Adipocyte (in vitro differentiated cells): ENCODE measurements around the gene HBE1.
A peak's percentile ranks its signal among the peaks of the same experiment; 100 is the strongest.
"Not testable (repeated sequence)": the region's sequence is repeated elsewhere in the genome, so short reads cannot be mapped to it uniquely, and the experiment has no call there.

Experiments
- DNase-seq: peaks from one replicate; pipeline ENCODE4 v3.0.0-alpha.2; 2015; ENCODE audit warnings: low read depth
- H3K27me3 ChIP-seq: replicated peaks from 2 replicates; pipeline ENCODE4 v1.7.0; 2013; ENCODE audit warnings: mild to moderate bottlenecking, low read length, moderate library complexity; ENCODE audit not compliant: control insufficient read depth, insufficient read depth
- H3K36me3 ChIP-seq: 2 replicates; pipeline ENCODE4 v1.7.0; 2013; ENCODE audit warnings: low read length, mild to moderate bottlenecking, moderate library complexity; ENCODE audit not compliant: control insufficient read depth, insufficient read depth, severe bottlenecking
- H3K4me1 ChIP-seq: 2 replicates; pipeline ENCODE4 v1.7.0; 2013; ENCODE audit warnings: mild to moderate bottlenecking, low read length, moderate library complexity; ENCODE audit not compliant: control insufficient read depth, insufficient read depth
- H3K4me3 ChIP-seq: 2 replicates; pipeline ENCODE4 v1.7.0; 2013; ENCODE audit warnings: mild to moderate bottlenecking, low read length, moderate library complexity
- H3K9ac ChIP-seq: 2 replicates; pipeline ENCODE4 v1.7.0; 2013; ENCODE audit warnings: mild to moderate bottlenecking, low read length, moderate library complexity
- H3K9me3 ChIP-seq: 2 replicates; pipeline ENCODE4 v1.7.0; 2013; ENCODE audit warnings: mild to moderate bottlenecking, low read length, moderate library complexity; ENCODE audit not compliant: control insufficient read depth

Gene HBE1

DNA sequence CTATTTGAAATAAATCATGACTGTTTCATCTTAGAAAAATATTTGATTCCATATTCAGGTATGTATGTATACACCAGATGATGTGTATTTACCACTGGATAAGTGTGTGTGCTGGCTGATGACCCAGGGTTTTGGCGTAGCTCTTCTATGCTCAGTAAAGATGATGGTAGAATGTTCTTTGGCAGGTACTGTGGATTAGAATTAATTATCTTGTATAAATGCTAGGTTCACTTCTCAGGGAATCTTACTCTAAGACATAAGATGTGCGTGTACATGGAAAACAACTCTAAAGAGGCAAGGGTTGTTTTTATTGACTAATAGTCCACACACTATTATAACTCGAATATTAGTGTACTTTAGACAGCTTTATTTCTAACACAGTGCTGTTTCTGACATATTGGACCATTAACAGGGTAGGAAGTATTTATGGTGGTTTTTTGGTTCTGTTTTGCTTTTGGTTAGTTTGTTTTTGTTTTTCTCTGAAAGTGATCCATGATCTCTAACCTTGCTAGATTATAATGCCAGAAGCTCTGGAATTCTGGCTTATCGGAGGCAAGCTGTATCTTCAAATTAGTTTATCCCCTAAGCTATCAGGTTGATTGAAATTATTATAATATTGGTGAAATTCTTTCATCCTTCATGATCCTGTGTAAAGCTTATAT, 19.1 kb downstream of the HBE1 start:
- Histone ChIP-seq H3K4me3 (no peak overlapping the region), H3K27me3 (peaks cover 13% of the 10 kb centered on the region), H3K9ac (no peak overlapping the region), H3K4me1 (peaks cover 8% of the 10 kb centered on the region), H3K36me3 (no peaks in the 10 kb centered on the region), H3K9me3 (no peaks in the 10 kb centered on the region)
- no peak for DNase-seq

DNA sequence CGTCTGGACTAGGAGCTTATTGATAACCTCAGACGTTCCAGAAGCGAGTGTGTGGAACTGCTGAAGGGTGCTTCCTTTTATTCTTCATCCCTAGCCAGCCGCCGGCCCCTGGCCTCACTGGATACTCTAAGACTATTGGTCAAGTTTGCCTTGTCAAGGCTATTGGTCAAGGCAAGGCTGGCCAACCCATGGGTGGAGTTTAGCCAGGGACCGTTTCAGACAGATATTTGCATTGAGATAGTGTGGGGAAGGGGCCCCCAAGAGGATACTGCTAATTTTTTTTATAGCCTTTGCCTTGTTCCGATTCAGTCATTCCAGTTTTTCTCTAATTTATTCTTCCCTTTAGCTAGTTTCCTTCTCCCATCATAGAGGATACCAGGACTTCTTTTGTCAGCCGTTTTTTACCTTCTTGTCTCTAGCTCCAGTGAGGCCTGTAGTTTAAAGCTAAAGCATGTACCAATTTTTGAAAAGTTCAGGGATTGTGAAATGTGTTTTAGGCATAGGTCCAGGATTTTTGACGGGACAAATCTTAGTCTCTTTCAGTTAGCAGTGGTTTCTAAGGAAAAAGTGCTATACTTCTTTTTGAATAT, 19.8 kb downstream of the HBE1 start, which contains the start of gene HBG1:
HBG1 (minus strand) TSS at position 51 of the 590 bp plus-strand sequence. CDS start 53 bp downstream, outside the sequence.
- not testable (repeated sequence) for H3K4me3 ChIP-seq, H3K9ac ChIP-seq, H3K4me1 ChIP-seq, H3K9me3 ChIP-seq, H3K36me3 ChIP-seq
- DNase-seq, result peak; percentile 72
- peaks cover 13% of the 10 kb centered on the region for H3K27me3 ChIP-seq

DNA sequence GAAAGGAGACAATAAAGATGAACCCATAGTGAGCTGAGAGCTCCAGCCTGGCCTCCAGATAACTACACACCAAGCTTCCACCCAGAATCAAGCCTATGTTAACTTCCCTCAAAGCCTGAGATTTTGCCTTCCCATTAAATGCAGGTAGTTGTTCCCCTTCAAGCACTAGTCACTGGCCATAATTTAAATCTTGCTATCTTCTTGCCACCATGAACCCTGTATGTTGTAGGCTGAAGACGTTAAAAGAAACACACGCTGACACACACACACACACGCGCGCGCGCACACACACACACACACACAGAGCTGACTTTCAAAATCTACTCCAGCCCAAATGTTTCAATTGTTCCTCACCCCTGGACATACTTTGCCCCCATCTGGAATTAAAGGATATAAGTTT, 21.2 kb downstream of the HBE1 start:
- H3K9me3 ChIP-seq, H3K4me3 ChIP-seq, DNase-seq, H3K9ac ChIP-seq, H3K36me3 ChIP-seq, H3K4me1 ChIP-seq: not testable (repeated sequence)
- H3K27me3 ChIP-seq, result peaks cover 18% of the 10 kb centered on the region

DNA sequence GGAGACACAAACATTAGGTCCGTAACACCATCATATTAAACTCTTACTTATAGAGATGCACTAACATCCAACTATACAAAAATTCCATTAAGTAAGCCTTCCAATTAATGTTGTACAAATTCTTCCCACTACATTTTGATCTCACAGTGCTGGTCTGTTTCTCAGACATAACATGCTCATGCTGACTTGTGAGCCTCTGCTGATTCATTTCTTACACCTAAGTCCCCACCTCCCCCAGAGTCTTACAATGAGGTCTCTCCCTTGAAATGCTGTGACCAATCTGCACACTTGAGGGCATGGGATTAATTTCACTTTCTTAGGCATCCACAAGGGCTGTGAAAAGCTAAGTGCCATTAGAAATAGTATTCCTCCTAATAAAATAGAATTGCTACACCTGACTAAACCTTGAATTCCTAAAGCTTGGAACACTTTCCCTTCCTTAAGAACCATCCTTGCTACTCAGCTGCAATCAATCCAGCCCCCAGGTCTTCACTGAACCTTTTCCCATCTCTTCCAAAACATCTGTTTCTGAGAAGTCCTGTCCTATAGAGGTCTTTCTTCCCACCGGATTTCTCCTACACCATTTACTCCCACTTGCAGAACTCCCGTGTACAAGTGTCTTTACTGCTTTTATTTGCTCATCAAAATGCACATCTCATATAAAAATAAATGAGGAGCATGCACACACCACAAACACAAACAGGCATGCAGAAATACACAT, 22.1 kb downstream of the HBE1 start:
- Histone ChIP-seq H3K4me3 (no peak overlapping the region), H3K9me3 (no peaks in the 10 kb centered on the region), H3K9ac (no peak overlapping the region), H3K36me3 (no peaks in the 10 kb centered on the region), H3K4me1 (no peaks in the 10 kb centered on the region), H3K27me3 (peaks cover 13% of the 10 kb centered on the region)
- DNase-seq, result no peak

DNA sequence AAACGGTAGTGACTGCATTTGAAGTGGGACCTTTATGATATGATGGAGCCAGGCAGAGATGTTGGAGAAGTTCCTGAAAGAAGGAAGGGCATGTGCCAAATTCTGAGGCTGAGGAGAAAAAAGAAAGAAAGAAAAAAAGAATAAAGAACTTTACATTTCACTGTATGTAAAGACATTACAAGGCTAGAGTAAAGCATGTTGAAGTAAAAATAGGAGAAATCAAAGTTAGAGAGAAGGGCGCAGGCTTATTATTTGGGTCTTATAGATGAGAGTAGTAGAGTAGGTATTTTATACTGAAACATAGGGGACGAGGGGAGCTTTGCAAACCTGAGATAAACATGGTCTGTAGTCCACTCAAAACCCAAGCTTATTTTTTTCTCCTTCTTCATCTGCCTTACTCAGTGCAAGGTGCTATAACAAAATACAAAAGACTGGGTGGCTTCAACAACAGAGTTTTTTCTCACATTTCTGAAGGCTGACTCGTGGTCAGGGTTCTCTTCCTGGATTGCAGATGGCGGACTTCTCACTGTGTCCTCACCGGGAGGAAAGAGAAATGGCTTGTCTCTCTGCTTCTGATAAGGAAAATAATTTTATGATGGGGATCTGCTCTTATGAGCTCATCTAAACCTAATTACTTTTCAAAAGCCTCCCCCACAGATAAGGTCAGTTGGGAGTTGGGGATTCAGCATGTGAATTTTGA, 22.8 kb downstream of the HBE1 start:
- Histone ChIP-seq H3K9me3 (no peaks in the 10 kb centered on the region), H3K27me3 (peaks cover 6% of the 10 kb centered on the region), H3K4me1 (no peaks in the 10 kb centered on the region), H3K4me3 (no peak overlapping the region), H3K9ac (no peak overlapping the region), H3K36me3 (no peaks in the 10 kb centered on the region)
- no peak for DNase-seq

DNA sequence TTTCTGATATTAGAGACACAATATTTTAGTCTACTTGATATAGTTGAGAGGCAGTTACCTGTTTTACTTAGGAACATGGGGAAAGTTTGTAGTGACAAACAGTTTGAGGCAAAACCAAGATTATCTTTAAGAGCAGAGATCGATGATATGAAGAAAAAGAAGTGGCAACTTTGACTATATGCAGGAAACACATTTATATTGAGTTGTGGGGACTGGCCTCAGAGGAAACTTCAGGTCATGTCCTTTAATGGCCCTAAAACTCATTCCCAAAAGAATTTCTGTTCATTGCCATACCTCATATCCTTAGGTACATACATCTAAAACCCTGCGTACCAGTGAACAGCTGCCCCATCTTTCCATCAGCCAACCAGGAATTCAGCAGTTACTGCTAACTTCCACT, 24.6 kb downstream of the HBE1 start:
- no peaks in the 10 kb centered on the region for H3K9me3 ChIP-seq
- no peak overlapping the region for H3K4me3 ChIP-seq
- H3K36me3 ChIP-seq, result no peaks in the 10 kb centered on the region
- H3K27me3 ChIP-seq, result peaks cover 5% of the 10 kb centered on the region
- H3K9ac ChIP-seq, result no peak overlapping the region
- no peak for DNase-seq
- no peaks in the 10 kb centered on the region for H3K4me1 ChIP-seq

DNA sequence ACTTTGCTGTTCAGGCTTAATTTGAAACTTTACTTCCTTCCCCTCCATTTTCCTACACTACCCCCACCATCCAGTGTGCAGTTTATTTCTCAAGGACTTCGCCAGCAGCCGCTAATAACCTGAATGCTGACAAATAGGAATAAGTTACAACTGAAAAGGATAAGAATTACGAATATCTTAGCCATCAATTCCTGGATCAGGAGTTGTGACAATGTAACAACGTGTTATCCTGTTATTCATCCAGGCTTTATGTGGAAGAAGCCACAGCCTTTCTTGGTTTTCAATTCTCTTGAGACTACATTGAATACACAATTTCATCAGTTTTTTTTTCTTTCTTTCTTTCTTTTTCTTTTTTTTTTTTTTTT, 25.9 kb downstream of the HBE1 start:
- H3K36me3 ChIP-seq, result no peaks in the 10 kb centered on the region
- no peaks in the 10 kb centered on the region for H3K9me3 ChIP-seq
- peaks cover 5% of the 10 kb centered on the region for H3K27me3 ChIP-seq
- no peaks in the 10 kb centered on the region for H3K4me1 ChIP-seq
- no peak overlapping the region for H3K4me3 ChIP-seq
- DNase-seq, result no peak
- no peak overlapping the region for H3K9ac ChIP-seq

DNA sequence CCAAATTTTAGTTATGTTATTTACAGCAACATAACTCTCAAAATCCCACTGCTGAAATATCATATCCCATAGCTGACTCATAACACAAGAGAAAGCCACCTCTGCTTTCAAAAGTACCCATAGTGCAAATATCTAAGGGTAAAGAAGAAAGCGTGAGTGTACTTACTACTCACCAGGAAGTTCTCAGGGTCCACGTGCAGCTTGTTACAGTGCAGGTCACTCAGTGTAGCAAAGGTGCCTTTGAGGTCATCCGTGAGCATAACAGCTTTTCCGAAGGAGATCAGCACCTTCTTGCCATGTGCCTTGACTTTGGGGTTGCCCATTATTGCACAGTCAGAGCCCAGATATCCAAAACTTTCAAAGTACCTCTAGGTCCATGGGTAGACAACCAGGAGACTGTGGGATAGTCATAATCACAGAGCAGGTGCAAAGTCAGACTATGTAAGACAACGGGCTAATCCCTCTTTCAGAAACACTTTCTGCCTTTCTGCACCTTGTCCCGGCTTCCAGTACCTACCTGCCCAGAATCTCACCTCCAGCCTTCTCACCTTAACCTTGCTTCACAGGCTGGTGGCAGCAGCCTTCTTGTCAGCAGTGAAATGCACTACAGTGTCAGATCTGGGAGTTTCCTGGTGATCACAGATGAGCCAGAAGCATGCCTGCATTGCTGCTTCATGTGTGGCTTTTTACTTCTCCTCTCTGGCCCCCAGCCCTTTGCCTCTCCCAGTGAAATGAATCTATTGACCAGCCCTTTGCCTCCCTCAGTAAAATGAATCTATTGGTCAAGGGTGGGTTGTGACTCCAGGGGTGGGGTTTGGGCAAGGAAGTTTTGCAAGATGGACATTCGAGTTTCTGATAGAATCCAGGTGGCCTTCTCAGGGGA, 26.6 kb downstream of the HBE1 start:
- peak; percentile 14 for DNase-seq

DNA sequence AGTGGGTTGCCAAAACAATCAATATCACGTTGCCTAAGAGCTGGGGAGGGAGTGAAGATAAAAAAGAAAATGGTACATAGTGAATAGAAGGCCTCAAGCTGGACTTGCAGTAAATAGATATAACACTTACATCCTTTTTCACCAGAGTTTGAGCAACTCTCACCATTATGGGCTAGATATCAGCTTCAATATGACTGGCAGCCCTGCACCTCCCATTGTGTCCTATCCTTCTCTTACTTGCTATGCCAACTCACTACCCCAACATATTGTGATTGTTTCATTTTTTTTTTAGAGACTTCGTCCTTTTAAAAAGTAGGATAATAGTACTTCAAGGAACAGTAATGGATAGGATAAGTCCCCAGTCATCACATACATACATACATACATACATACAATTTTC, 27.5 kb downstream of the HBE1 start:
- Histone ChIP-seq H3K36me3 (no peaks in the 10 kb centered on the region), H3K9me3 (no peaks in the 10 kb centered on the region), H3K9ac (no peak overlapping the region)

More for the DNA sequence above, 26.6 kb downstream of the HBE1 start:
- H3K9ac ChIP-seq, result no peak overlapping the region
- peaks cover 5% of the 10 kb centered on the region for H3K27me3 ChIP-seq
- H3K36me3 ChIP-seq, result no peaks in the 10 kb centered on the region
- no peaks in the 10 kb centered on the region for H3K9me3 ChIP-seq
- no peak overlapping the region for H3K4me3 ChIP-seq
- H3K4me1 ChIP-seq, result no peaks in the 10 kb centered on the region

DNA sequence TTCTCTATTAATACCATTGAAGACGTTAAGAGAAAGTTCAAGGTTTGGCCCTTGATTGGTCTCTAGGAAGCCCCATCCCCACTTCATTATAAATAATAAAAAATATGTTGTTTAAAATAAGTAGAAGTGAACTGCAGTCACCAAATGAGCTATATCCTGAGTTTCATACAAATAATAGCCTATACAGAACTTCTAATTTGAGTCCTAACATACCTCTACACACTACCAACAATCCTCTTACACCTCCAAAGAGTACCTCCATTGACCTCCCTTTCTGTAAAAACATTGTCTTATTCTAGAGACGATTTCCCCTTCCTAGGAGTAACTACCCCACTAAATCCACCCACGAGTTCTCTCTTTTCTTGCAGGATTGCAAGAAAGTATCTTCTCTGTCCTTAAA, 28.3 kb downstream of the HBE1 start:
- Histone ChIP-seq H3K4me1 (no peaks in the 10 kb centered on the region), H3K9ac (no peak overlapping the region), H3K36me3 (no peaks in the 10 kb centered on the region), H3K27me3 (peaks cover 5% of the 10 kb centered on the region), H3K4me3 (no peak overlapping the region), H3K9me3 (no peaks in the 10 kb centered on the region)
- DNase-seq, result no peak

More for the DNA sequence above, 27.5 kb downstream of the HBE1 start:
- Histone ChIP-seq H3K4me1 (no peaks in the 10 kb centered on the region), H3K27me3 (peaks cover 5% of the 10 kb centered on the region), H3K4me3 (no peak overlapping the region)
- DNase-seq, result no peak
